Measurements from ENCODE around the gene CRK. TPM values are rescaled to one million over a fixed set of nuclear protein-coding genes. Genes with fewer than 3 reads are reported as not detected.
A peak's percentile ranks its signal among the peaks of the same experiment; 100 is the strongest.

The CRK gene
- total and polyA plus RNA-seq, 10 of the 15 experiments (the other 5 are each of a cell fraction or from before 2014, with no cell fraction given) = 11.1 to 23.8 (median 20.5) TPM

- TF ChIP-seq CREB1 (IDR thresholded peaks at IDR 0.05; ENCODE audit: low read depth) (no peak), MLLT1 (IDR thresholded peaks at IDR 0.05) (no peak), PAX5 (IDR thresholded peaks at IDR 0.05; ENCODE audit: borderline replicate concordance, low read depth, low read length) (no peak), BMI1 (IDR thresholded peaks at IDR 0.05; ENCODE audit: borderline replicate concordance) (no peak), ESRRA (IDR thresholded peaks at IDR 0.05; ENCODE audit: low read length) (no peak), FOXM1 (IDR thresholded peaks at IDR 0.05; ENCODE audit: low read depth, low read length) (no peak), POLR2A (IDR thresholded peaks at IDR 0.05; ENCODE audit: low read depth, low read length) (peak; percentile 84), BCL11A (IDR thresholded peaks at IDR 0.05; ENCODE audit: low read depth, low read length) (no peak), SUZ12 (IDR thresholded peaks at IDR 0.05; ENCODE audit: unreplicated experiment) (no peak), RB1 (IDR thresholded peaks at IDR 0.05; ENCODE audit: borderline replicate concordance) (no peak), EP300 (IDR thresholded peaks at IDR 0.05; ENCODE audit: borderline replicate concordance in 1 of 2, control insufficient read depth in 1 of 2, low read depth in 2 of 2, low read length in 2 of 2) (no peak), CHD1 (IDR thresholded peaks at IDR 0.05; ENCODE audit: low read depth, low read length) (no peak), NFYB (IDR thresholded peaks at IDR 0.05; ENCODE audit: insufficient read depth, low read depth, low read length) (no peak), KDM1A (IDR thresholded peaks at IDR 0.05; ENCODE audit: borderline replicate concordance) (no peak), SMAD5 (IDR thresholded peaks at IDR 0.05; ENCODE audit: low read depth) (no peak), NFXL1 (IDR thresholded peaks at IDR 0.05; ENCODE audit: borderline replicate concordance) (no peak), IRF5 (IDR thresholded peaks at IDR 0.05; ENCODE audit: borderline replicate concordance) (no peak), ZBED1 (IDR thresholded peaks at IDR 0.05; ENCODE audit: borderline replicate concordance) (no peak), SMARCA5 (IDR thresholded peaks at IDR 0.05) (no peak), SMC3 (IDR thresholded peaks at IDR 0.05; ENCODE audit: borderline replicate concordance, low read length) (no peak), BACH1 (IDR thresholded peaks at IDR 0.05; ENCODE audit: borderline replicate concordance) (no peak; the same call in 1 of the 2 replicates), SRF (IDR thresholded peaks at IDR 0.05; ENCODE audit: low read depth in 2 of 2, low read length in 2 of 2) (no peak), TCF12 (IDR thresholded peaks at IDR 0.05; ENCODE audit: low read depth, low read length) (no peak), DPF2 (IDR thresholded peaks at IDR 0.05) (peak; percentile 45; the same call in 1 of the 2 replicates), RUNX3 (IDR thresholded peaks at IDR 0.05; ENCODE audit: low read length) (no peak), RCOR1 (conservative IDR thresholded peaks at IDR 0.05; ENCODE audit: low read depth, low read length) (no peak), STAT3 (IDR thresholded peaks at IDR 0.05; ENCODE audit: low read depth, low read length) (no peak), MTA3 (IDR thresholded peaks at IDR 0.05; ENCODE audit: borderline replicate concordance, low read length) (no peak), TCF7 (IDR thresholded peaks at IDR 0.05; ENCODE audit: borderline replicate concordance) (no peak), ZNF384 (IDR thresholded peaks at IDR 0.05; ENCODE audit: borderline replicate concordance, low read depth, low read length) (no peak)
- TF ChIP-seq, protein P1, sequence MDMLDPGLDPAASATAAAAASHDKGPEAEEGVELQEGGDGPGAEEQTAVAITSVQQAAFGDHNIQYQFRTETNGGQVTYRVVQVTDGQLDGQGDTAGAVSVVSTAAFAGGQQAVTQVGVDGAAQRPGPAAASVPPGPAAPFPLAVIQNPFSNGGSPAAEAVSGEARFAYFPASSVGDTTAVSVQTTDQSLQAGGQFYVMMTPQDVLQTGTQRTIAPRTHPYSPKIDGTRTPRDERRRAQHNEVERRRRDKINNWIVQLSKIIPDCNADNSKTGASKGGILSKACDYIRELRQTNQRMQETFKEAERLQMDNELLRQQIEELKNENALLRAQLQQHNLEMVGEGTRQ (IDR thresholded peaks at IDR 0.05; ENCODE audit: borderline replicate concordance, low read depth, low read length) = no peak
Measured at GRCh38 chr17:1490643-1491442, 34.8 kb upstream of the CRK start (continued).
